OCI-LY3 (cell line): ENCODE data around the gene CEP170B.
A peak's percentile ranks its signal among the peaks of the same experiment; 100 is the strongest.
"Not testable (repeated sequence)": the region's sequence is repeated elsewhere in the genome, so short reads cannot be mapped to it uniquely, and the experiment has no call there.

Experiments
- H2AFZ ChIP-seq: fragments of 200-600, 300-600 bp; shearing (Covaris generic); 2 replicates; pipeline ENCODE4 v1.6.0; 2014; ENCODE audit warnings: antibody characterized with exemption, low read depth, low read length
- H3K27ac ChIP-seq: fragments of 200-600, 300-600 bp; sonication (generic); 2 replicates; pipeline ENCODE4 v1.5.1; 2014; ENCODE audit warnings: mild to moderate bottlenecking, low read length, moderate library complexity, mixed read lengths
- H3K27me3 ChIP-seq: fragments of 200-600, 300-600 bp; sonication (generic); 2 replicates; pipeline ENCODE4 v1.6.1; 2014; ENCODE audit warnings: low read depth, low read length, mixed read lengths
- H3K36me3 ChIP-seq: fragments of 200-600, 300-600 bp; sonication (generic); replicated peaks from 2 replicates; pipeline ENCODE3; 2014; ENCODE audit warnings: low read depth, low read length, mixed read lengths
- H3K4me1 ChIP-seq: fragments of 300-600, 200-600 bp; sonication (generic); 2 replicates; pipeline ENCODE4 v1.6.1; 2014; ENCODE audit warnings: low read length, mixed read lengths
- H3K4me2 ChIP-seq: fragments of 200-600, 300-600 bp; sonication (generic); 2 replicates; pipeline ENCODE4 v1.6.1; 2014; ENCODE audit warnings: low read length, mixed read lengths
- H3K4me3 ChIP-seq: fragments of 300-600, 200-600 bp; sonication (generic); 2 replicates; pipeline ENCODE4 v1.5.1; 2014; ENCODE audit warnings: antibody characterized with exemption, mild to moderate bottlenecking, low read length, moderate library complexity
- H3K79me2 ChIP-seq: fragments of 300-600, 200-600 bp; shearing (Covaris generic); 2 replicates; pipeline ENCODE4 v1.6.1; 2014; ENCODE audit warnings: mild to moderate bottlenecking, low read length, mixed read lengths
- H3K9ac ChIP-seq: fragments of 300-600, 200-600 bp; shearing (Covaris generic); 2 replicates; pipeline ENCODE4 v1.6.0; 2014; ENCODE audit warnings: mild to moderate bottlenecking, low read length, moderate library complexity
- H3K9me3 ChIP-seq: fragments of 200-600, 300-600 bp; shearing (Covaris generic); 2 replicates; pipeline ENCODE4 v1.6.1; 2014; ENCODE audit warnings: low read length, mixed read lengths; ENCODE audit not compliant: insufficient read depth
- H4K20me1 ChIP-seq: fragments of 200-600, 300-600 bp; sonication (generic); 2 replicates; pipeline ENCODE4 v1.6.1; 2016; ENCODE audit warnings: low read length, mixed read lengths; ENCODE audit not compliant: insufficient read depth
- EZH2phosphoT487 ChIP-seq: fragments of 200-600 bp; shearing (Covaris generic); IDR thresholded peaks from 2 replicates; pipeline ENCODE4 v1.6.1; 2018; ENCODE audit warnings: antibody characterized with exemption, mixed run types, low read depth
- TF ChIP-seq, protein P1 (sequence below): fragments of 200-600, 300-600 bp; sonication (generic); IDR thresholded peaks from 2 replicates; pipeline ENCODE4 v1.5.1; 2014; ENCODE audit warnings: antibody characterized with exemption, low read length, low read depth

The CEP170B gene

DNA sequence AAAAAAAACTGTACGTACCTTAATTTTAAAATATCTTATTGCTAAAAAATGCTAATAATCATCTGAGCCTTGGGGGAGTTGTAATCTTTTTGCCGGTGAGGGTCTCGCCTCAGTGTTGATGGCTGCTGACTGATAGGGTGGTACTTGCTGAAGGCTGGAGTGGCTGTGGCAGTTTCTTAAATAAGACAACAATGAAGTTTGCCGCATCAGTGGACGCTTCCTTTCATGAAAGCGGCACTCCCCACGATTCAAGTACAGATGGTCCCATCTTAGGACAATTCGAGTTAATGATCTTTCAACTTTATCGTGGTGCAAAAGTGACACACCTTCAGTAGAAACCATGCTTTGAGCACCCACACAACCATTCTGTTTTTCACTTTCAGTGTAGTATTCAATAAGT, 52.0 kb downstream of the CEP170B start:
- TF ChIP-seq, protein P1, sequence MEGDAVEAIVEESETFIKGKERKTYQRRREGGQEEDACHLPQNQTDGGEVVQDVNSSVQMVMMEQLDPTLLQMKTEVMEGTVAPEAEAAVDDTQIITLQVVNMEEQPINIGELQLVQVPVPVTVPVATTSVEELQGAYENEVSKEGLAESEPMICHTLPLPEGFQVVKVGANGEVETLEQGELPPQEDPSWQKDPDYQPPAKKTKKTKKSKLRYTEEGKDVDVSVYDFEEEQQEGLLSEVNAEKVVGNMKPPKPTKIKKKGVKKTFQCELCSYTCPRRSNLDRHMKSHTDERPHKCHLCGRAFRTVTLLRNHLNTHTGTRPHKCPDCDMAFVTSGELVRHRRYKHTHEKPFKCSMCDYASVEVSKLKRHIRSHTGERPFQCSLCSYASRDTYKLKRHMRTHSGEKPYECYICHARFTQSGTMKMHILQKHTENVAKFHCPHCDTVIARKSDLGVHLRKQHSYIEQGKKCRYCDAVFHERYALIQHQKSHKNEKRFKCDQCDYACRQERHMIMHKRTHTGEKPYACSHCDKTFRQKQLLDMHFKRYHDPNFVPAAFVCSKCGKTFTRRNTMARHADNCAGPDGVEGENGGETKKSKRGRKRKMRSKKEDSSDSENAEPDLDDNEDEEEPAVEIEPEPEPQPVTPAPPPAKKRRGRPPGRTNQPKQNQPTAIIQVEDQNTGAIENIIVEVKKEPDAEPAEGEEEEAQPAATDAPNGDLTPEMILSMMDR, result no peak
- no peak for TF ChIP-seq EZH2phosphoT487
- Histone ChIP-seq H2AFZ (no peak overlapping the region), H3K4me1 (peaks cover 20% of the 10 kb centered on the region), H3K4me2 (no peak overlapping the region), H3K9ac (no peak overlapping the region), H3K27ac (no peak overlapping the region), H3K36me3 (peaks cover 8% of the 10 kb centered on the region), H3K9me3 (peaks cover 13% of the 10 kb centered on the region; the same call in 1 of the 2 replicates), H3K79me2 (no peaks in the 10 kb centered on the region), H4K20me1 (no peaks in the 10 kb centered on the region), H3K27me3 (peaks cover 15% of the 10 kb centered on the region), H3K4me3 (no peak overlapping the region)

DNA sequence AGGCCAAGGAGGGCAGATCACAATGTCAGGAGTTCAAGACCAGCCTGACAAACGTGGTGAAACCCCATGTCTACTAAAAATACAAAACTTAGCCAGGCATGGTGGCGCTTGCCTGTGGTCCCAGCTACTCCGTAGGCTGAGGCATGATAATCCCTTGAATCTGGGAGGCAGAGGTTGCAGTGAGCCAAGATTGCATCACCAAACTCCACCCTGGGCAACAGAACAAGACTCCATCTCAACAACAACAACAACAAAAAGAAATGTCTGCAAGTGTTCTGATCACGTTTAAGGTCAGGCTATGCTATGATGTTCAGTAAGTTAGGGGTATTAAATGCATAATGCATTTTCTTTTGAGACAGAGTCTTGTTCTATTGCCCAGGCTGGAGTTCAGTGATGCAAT, 52.9 kb downstream of the CEP170B start:
- H3K9me3 ChIP-seq, result peaks cover 11% of the 10 kb centered on the region; the same call in 1 of the 2 replicates
- no peak for TF ChIP-seq EZH2phosphoT487
- TF ChIP-seq, protein P1, result no peak
- H2AFZ ChIP-seq, result no peak overlapping the region
- no peak overlapping the region for H3K9ac ChIP-seq
- H3K4me3 ChIP-seq, result no peak overlapping the region
- H3K79me2 ChIP-seq, result peaks cover 2% of the 10 kb centered on the region
- H3K27ac ChIP-seq, result no peak overlapping the region
- no peak overlapping the region for H3K4me2 ChIP-seq
- H3K27me3 ChIP-seq, result peaks cover 15% of the 10 kb centered on the region
- H3K36me3 ChIP-seq, result peaks cover 8% of the 10 kb centered on the region
- no peaks in the 10 kb centered on the region for H4K20me1 ChIP-seq
- H3K4me1 ChIP-seq, result peaks cover 25% of the 10 kb centered on the region

DNA sequence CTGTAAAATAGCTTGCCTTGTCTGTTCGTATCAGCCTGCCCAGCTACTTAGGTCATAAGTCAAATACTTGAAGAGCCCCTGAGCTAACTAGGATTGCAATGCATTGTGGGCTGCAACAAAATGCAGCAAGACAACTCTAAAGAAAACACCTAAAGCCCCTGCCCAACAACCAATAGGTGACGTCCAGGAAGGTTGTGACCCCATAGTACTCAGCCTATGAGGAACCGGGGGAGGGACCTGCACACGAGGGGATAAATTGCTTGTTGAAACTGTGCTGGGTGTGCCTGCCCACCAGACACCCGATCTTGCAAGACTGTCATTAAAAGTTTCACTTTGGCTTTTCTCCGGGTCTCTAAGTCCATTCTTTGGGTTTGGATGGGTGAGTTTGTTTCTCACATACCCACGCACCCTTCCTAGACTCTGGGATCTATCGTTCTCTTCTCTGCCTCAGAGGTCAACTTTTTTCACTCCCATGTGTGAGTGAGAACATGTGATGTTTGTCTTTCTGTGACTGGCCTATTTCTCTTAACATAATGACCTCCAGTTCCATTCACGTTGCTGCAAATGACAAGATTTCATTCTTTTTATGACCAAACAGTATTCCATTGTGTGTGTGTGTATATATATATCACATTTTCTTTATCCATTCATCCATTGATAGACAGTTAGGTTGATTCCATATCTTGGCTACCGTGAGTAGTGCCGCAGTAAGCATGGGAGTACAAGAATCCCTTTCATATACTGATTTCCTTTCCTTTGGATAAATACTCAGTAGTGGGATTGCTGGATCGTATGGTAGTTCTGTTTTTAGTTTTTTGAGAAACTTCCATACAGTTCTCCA, 54.3 kb downstream of the CEP170B start:
- Histone ChIP-seq H3K27ac (peak overlapping the region; percentile 33), H3K4me1 (peaks cover 38% of the 10 kb centered on the region), H3K4me3 (peak overlapping the region; percentile 44), H3K9me3 (peaks cover 20% of the 10 kb centered on the region; the same call in 1 of the 2 replicates), H3K9ac (peak overlapping the region; percentile 19; the same call in 1 of the 2 replicates), H3K4me2 (peak overlapping the region; percentile 45), H3K79me2 (peaks cover 16% of the 10 kb centered on the region), H3K36me3 (peaks cover 18% of the 10 kb centered on the region), H3K27me3 (peaks cover 15% of the 10 kb centered on the region)
- H2AFZ ChIP-seq, H4K20me1 ChIP-seq: not testable (repeated sequence)

DNA sequence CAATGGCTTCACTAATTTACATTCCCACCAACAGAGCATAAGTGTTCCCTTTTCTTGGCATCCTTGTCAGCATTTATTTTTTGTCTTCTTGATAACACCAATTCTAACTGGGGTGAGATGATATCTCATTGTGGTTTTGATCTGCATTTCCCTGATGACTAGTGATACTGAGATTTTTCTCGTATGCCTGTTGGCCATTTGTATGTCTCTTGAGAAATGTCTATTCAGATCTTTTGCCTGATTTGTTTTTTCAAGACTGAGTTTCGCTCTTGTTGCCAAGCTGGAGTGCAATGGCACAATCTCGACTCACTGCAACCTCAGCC, 54.9 kb downstream of the CEP170B start:
- Histone ChIP-seq H3K9ac (no peak overlapping the region), H2AFZ (no peak overlapping the region), H3K36me3 (peaks cover 18% of the 10 kb centered on the region), H4K20me1 (no peaks in the 10 kb centered on the region), H3K27me3 (peaks cover 11% of the 10 kb centered on the region), H3K4me3 (peak overlapping the region; percentile 44), H3K9me3 (peaks cover 20% of the 10 kb centered on the region; the same call in 1 of the 2 replicates), H3K79me2 (peaks cover 21% of the 10 kb centered on the region), H3K4me2 (peak overlapping the region; percentile 45), H3K27ac (peak overlapping the region; percentile 33; the same call in 1 of the 2 replicates), H3K4me1 (peaks cover 43% of the 10 kb centered on the region)
- TF ChIP-seq, protein P1, result no peak
- no peak for TF ChIP-seq EZH2phosphoT487
